ENCODE results near the gene MAGI1. TPM values are rescaled to one million over a fixed set of nuclear protein-coding genes. Genes with fewer than 3 reads are reported as not detected.

Gene MAGI1
- polyA plus RNA-seq, 3 donors: not detected

GRCh38 chr3:65433480-65433879, 605.2 kb downstream of the MAGI1 start:
- H3K9ac ChIP-seq (ENCODE audit: insufficient read depth, low read length, poor library complexity, severe bottlenecking): no peak overlapping the region
- no peak overlapping the region for H2AFZ ChIP-seq (ENCODE audit: insufficient read depth, low read depth, low read length, poor library complexity, severe bottlenecking)
- DNase-seq: no peak
- H3K4me3 ChIP-seq (replicated peaks in 1 of 3; ENCODE audit: low read depth in 2 of 3, low read length in 3 of 3): no peak overlapping the region
- no peaks in the 10 kb centered on the region for H3K36me3 ChIP-seq (replicated peaks in 1 of 2; ENCODE audit: control insufficient read depth in 1 of 2, insufficient read depth in 2 of 2, low read length in 2 of 2)
- no peak overlapping the region for H3K4me2 ChIP-seq (replicated peaks; ENCODE audit: extremely low read depth, low read length, poor library complexity, severe bottlenecking)
- H3K79me2 ChIP-seq (ENCODE audit: insufficient read depth, low read length): no peaks in the 10 kb centered on the region
- no peaks in the 10 kb centered on the region for H3K27me3 ChIP-seq (ENCODE audit: control insufficient read depth in 2 of 2, insufficient read depth in 2 of 2, low read length in 2 of 2)
- Mint-ChIP-seq H3K9me3 (no peaks in the 10 kb centered on the region), H3K36me3 (no peaks in the 10 kb centered on the region), H3K27ac (no peak overlapping the region), H3K4me1 (no peaks in the 10 kb centered on the region), H3K4me3 (no peak overlapping the region), H3K27me3 (ENCODE audit: low read depth in 3 of 3) (no peaks in the 10 kb centered on the region)
- H3K4me1 ChIP-seq (ENCODE audit: control insufficient read depth in 1 of 2, insufficient read depth in 2 of 2, low read length in 2 of 2): no peaks in the 10 kb centered on the region
- intact Hi-C loops (cut with micrococcal nuclease): no loop called here
- TF ChIP-seq, protein P1, sequence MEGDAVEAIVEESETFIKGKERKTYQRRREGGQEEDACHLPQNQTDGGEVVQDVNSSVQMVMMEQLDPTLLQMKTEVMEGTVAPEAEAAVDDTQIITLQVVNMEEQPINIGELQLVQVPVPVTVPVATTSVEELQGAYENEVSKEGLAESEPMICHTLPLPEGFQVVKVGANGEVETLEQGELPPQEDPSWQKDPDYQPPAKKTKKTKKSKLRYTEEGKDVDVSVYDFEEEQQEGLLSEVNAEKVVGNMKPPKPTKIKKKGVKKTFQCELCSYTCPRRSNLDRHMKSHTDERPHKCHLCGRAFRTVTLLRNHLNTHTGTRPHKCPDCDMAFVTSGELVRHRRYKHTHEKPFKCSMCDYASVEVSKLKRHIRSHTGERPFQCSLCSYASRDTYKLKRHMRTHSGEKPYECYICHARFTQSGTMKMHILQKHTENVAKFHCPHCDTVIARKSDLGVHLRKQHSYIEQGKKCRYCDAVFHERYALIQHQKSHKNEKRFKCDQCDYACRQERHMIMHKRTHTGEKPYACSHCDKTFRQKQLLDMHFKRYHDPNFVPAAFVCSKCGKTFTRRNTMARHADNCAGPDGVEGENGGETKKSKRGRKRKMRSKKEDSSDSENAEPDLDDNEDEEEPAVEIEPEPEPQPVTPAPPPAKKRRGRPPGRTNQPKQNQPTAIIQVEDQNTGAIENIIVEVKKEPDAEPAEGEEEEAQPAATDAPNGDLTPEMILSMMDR (IDR thresholded peaks at IDR 0.05): no peak
- H3K27ac ChIP-seq (ENCODE audit: low read depth in 1 of 2, low read length in 2 of 2): no peak overlapping the region
- H4K20me1 ChIP-seq (ENCODE audit: insufficient read depth, low read length): no peaks in the 10 kb centered on the region
- no peaks in the 10 kb centered on the region for H3K9me3 ChIP-seq (replicated peaks in 1 of 2; ENCODE audit: control insufficient read depth in 1 of 2, insufficient read depth in 1 of 2, low read length in 2 of 2)
- no CpG with 5 or more reads among the region's 5 CpGs for WGBS (ENCODE audit: insufficient coverage)

DNA sequence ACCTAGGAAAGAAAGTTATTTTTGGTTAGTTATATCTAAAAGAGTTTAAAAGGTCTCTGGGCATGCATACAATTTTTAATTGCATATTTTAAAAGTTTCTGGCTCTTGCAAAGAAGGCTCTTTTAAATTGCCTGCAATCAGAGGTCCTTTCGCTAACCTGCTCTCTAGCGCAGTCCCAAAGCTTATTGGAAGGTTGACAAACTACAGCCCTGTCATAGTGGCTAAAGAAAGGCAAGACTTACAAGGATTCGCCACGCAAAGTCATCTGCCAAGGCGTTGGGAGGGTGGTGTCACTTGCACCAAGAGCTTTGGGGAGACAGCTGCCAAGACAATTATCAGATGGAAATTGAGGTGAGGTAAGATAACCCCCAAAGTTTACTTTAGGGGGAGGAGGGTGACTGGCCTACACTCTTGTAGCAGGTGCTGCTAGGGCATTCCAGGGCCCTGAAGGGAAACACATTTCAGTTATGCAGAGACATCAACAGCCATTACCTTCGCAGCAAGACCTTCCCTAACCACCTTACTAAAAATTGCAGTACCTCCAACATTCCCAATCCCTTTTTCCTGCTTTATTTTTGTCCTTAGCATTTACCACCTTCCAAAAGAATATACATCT, 606.2 kb downstream of the MAGI1 start:
- Histone ChIP-seq H3K79me2 (ENCODE audit: insufficient read depth, low read length) (no peaks in the 10 kb centered on the region), H3K4me1 (ENCODE audit: control insufficient read depth in 1 of 2, insufficient read depth in 2 of 2, low read length in 2 of 2) (no peaks in the 10 kb centered on the region), H3K4me2 (replicated peaks; ENCODE audit: extremely low read depth, low read length, poor library complexity, severe bottlenecking) (no peak overlapping the region), H3K9me3 (replicated peaks in 1 of 2; ENCODE audit: control insufficient read depth in 1 of 2, insufficient read depth in 1 of 2, low read length in 2 of 2) (no peaks in the 10 kb centered on the region), H4K20me1 (ENCODE audit: insufficient read depth, low read length) (no peaks in the 10 kb centered on the region), H3K36me3 (replicated peaks in 1 of 2; ENCODE audit: control insufficient read depth in 1 of 2, insufficient read depth in 2 of 2, low read length in 2 of 2) (no peaks in the 10 kb centered on the region), H3K27ac (ENCODE audit: low read depth in 1 of 2, low read length in 2 of 2) (no peak overlapping the region), H3K9ac (ENCODE audit: insufficient read depth, low read length, poor library complexity, severe bottlenecking) (no peak overlapping the region), H2AFZ (ENCODE audit: insufficient read depth, low read depth, low read length, poor library complexity, severe bottlenecking) (no peak overlapping the region), H3K27me3 (ENCODE audit: control insufficient read depth in 2 of 2, insufficient read depth in 2 of 2, low read length in 2 of 2) (no peaks in the 10 kb centered on the region), H3K4me3 (replicated peaks in 1 of 3; ENCODE audit: low read depth in 2 of 3, low read length in 3 of 3) (no peak overlapping the region)
- no peak overlapping the region for H3K4me3 Mint-ChIP-seq
- no peak overlapping the region for H3K27ac Mint-ChIP-seq
- no peaks in the 10 kb centered on the region for H3K4me1 Mint-ChIP-seq
- peaks cover 0 to 3% (median 0%) of the 10 kb centered on the region in 7 donors for H3K9me3 Mint-ChIP-seq
- TF ChIP-seq, protein P1 (IDR thresholded peaks at IDR 0.05): no peak
- no peaks in the 10 kb centered on the region for H3K36me3 Mint-ChIP-seq
- intact Hi-C loops (cut with micrococcal nuclease): no loop called here
- no peaks in the 10 kb centered on the region for H3K27me3 Mint-ChIP-seq (ENCODE audit: low read depth in 3 of 3)
- no peak for DNase-seq
- WGBS (ENCODE audit: insufficient coverage): 86% methylated on average over 5 of the region's 6 CpGs

All from CD14-positive monocyte (primary cell).